ENCODE data around the gene NCAPD2.

NCAPD2 gene, protein sequence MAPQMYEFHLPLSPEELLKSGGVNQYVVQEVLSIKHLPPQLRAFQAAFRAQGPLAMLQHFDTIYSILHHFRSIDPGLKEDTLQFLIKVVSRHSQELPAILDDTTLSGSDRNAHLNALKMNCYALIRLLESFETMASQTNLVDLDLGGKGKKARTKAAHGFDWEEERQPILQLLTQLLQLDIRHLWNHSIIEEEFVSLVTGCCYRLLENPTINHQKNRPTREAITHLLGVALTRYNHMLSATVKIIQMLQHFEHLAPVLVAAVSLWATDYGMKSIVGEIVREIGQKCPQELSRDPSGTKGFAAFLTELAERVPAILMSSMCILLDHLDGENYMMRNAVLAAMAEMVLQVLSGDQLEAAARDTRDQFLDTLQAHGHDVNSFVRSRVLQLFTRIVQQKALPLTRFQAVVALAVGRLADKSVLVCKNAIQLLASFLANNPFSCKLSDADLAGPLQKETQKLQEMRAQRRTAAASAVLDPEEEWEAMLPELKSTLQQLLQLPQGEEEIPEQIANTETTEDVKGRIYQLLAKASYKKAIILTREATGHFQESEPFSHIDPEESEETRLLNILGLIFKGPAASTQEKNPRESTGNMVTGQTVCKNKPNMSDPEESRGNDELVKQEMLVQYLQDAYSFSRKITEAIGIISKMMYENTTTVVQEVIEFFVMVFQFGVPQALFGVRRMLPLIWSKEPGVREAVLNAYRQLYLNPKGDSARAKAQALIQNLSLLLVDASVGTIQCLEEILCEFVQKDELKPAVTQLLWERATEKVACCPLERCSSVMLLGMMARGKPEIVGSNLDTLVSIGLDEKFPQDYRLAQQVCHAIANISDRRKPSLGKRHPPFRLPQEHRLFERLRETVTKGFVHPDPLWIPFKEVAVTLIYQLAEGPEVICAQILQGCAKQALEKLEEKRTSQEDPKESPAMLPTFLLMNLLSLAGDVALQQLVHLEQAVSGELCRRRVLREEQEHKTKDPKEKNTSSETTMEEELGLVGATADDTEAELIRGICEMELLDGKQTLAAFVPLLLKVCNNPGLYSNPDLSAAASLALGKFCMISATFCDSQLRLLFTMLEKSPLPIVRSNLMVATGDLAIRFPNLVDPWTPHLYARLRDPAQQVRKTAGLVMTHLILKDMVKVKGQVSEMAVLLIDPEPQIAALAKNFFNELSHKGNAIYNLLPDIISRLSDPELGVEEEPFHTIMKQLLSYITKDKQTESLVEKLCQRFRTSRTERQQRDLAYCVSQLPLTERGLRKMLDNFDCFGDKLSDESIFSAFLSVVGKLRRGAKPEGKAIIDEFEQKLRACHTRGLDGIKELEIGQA (N-terminal part only)

DNA sequence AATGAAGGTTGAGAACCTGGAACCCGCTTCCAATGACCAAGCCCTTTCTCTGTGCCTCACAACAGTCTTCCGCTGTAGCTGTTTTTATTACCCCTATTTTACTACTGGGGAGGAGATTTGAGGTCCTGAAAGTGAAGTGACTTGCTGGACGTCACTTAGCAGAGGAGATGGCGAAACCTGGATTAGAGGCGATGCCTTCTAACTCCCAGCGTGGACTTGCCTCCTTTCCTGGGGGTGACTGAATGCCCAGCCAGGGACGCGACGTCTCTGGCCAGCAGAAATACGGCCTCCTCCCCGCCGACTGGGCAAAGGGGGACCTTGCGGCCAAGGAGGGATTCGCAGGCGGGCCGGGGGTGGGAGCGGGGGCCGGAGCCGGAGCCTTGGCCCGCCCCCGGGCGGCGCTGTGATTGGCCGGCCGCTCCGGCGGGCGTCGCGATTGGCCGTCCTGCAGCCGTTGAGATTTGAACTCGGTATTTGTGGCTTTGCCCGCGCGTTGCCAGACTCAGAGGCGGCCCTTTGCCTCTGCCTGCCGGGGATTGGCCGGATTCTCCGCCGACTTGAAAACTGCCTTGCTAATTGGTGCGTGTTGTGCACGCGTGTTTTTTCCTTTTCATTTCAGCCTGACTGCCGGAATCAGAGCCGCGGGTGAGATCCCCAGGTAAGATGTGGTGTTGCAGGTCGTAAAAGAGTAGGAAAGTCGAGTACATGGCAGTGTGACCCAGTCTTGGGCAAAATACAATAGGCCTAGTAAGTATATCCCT, at the start of gene NCAPD2:
TSS of gene NCAPD2 (plus strand) at position 606 of the 761 bp plus-strand sequence. CDS start 997 bp downstream, outside the sequence.
- Histone ChIP-seq H3K4me3 (ENCODE audit: low read length) (peak within 1 kb of the TSS; percentile 94), H3K4me1 (ENCODE audit: control insufficient read depth, insufficient read depth, low read length) (peaks cover 18% of the 10 kb centered on the region), H3K27me3 (replicated peaks; ENCODE audit: control insufficient read depth, insufficient read depth, low read length) (no peaks in the 10 kb centered on the region), H3K9me3 (ENCODE audit: control insufficient read depth, low read length) (no peaks in the 10 kb centered on the region), H3K9ac (ENCODE audit: low read length) (peak within 1 kb of the TSS; percentile 95), H3K36me3 (ENCODE audit: control insufficient read depth, insufficient read depth, low read length, severe bottlenecking) (peaks cover 12% of the 10 kb centered on the region)
- DNase-seq (ENCODE audit: low read depth) = peak; percentile 99

DNA sequence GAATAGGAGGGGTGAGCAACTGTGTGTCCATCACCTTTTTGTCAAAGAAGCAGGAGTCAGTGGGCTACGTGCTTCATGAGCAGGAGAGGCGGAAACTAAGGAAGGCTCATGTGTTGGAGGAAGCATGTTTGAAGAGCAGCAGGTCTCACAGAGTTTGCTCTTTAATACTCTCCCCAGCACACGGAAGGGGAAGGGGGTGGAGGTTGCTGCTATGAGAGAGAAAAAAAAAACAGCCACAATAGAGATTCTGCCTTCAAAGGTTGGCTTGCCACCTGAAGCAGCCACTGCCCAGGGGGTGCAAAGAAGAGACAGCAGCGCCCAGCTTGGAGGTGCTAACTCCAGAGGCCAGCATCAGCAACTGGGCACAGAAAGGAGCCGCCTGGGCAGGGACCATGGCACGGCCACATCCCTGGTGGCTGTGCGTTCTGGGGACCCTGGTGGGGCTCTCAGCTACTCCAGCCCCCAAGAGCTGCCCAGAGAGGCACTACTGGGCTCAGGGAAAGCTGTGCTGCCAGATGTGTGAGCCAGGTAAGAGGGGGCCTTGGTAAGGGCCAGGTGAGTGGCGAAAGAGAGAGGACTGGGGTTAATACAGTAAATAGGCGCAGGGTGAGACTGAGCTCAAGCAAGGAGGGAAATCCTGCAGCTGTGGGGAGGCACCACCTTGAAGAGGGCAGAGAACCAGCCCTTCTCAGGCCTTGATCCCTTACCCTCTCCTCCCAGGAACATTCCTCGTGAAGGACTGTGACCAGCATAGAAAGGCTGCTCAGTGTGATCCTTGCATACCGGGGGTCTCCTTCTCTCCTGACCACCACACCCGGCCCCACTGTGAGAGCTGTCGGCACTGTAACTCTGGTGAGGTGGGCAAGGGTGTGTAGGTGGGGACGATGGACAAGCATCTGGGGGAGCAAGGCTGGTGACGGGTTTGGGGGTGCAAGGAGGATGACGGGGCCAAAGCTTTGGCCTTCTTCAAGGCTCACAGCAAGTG, 48.9 kb upstream of the NCAPD2 start, which contains the start of gene CD27:
TSS of gene CD27 (plus strand) at position 252 of the 985 bp plus-strand sequence. CDS start at position 393, 141 bp downstream.
- Histone ChIP-seq H3K36me3 (ENCODE audit: control insufficient read depth, insufficient read depth, low read length, severe bottlenecking) (peaks cover 3% of the 10 kb centered on the region), H3K27me3 (replicated peaks; ENCODE audit: control insufficient read depth, insufficient read depth, low read length) (no peaks in the 10 kb centered on the region), H3K9ac (ENCODE audit: low read length) (no peak within 1 kb of the TSS), H3K4me1 (ENCODE audit: control insufficient read depth, insufficient read depth, low read length) (peaks cover 3% of the 10 kb centered on the region), H3K4me3 (ENCODE audit: low read length) (no peak within 1 kb of the TSS), H3K9me3 (ENCODE audit: control insufficient read depth, low read length) (no peaks in the 10 kb centered on the region)
- no peak for DNase-seq (ENCODE audit: low read depth)

DNA sequence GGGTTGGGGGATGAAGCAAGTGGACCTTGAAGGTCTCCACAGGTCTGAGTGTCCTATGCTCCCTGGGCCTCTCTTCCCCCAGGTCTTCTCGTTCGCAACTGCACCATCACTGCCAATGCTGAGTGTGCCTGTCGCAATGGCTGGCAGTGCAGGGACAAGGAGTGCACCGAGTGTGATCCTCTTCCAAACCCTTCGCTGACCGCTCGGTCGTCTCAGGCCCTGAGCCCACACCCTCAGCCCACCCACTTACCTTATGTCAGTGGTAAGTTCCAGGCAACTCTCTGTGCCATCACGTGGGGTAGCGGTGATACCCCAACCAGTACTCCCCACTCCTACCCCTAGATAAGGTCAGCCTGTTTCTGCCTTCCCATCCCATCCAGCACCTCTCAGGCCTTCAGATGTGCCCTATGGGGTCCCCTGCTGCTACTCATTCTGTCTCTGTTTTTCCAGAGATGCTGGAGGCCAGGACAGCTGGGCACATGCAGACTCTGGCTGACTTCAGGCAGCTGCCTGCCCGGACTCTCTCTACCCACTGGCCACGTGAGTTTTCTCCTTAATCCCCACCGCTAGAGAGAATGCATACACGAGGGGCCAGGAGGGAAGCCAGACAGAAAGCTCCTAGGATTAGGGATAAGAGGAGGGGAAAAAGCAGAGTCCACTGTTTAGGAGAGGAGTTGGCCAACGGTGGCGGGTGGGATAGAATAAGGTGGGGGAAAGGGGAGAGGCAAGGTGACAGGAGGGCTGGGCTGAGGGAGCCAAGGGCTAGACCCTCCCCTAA, 43.6 kb upstream of the NCAPD2 start:
- Histone ChIP-seq H3K36me3 (ENCODE audit: control insufficient read depth, insufficient read depth, low read length, severe bottlenecking) (peaks cover 10% of the 10 kb centered on the region), H3K4me1 (ENCODE audit: control insufficient read depth, insufficient read depth, low read length) (peaks cover 27% of the 10 kb centered on the region), H3K27me3 (replicated peaks; ENCODE audit: control insufficient read depth, insufficient read depth, low read length) (no peaks in the 10 kb centered on the region), H3K9me3 (ENCODE audit: control insufficient read depth, low read length) (no peaks in the 10 kb centered on the region), H3K9ac (ENCODE audit: low read length) (peak overlapping the region; percentile 93), H3K4me3 (ENCODE audit: low read length) (peak overlapping the region; percentile 84)
- peak; percentile 44 for DNase-seq (ENCODE audit: low read depth)

GRCh38 chr12:6450869-6451347, 43.0 kb upstream of the NCAPD2 start:
- peak overlapping the region; percentile 84 for H3K4me3 ChIP-seq (ENCODE audit: low read length)
- peaks cover 27% of the 10 kb centered on the region for H3K4me1 ChIP-seq (ENCODE audit: control insufficient read depth, insufficient read depth, low read length)
- DNase-seq (ENCODE audit: low read depth) = peak; percentile 43
- no peaks in the 10 kb centered on the region for H3K9me3 ChIP-seq (ENCODE audit: control insufficient read depth, low read length)
- no peaks in the 10 kb centered on the region for H3K27me3 ChIP-seq (replicated peaks; ENCODE audit: control insufficient read depth, insufficient read depth, low read length)
- H3K36me3 ChIP-seq (ENCODE audit: control insufficient read depth, insufficient read depth, low read length, severe bottlenecking) = peaks cover 7% of the 10 kb centered on the region
- H3K9ac ChIP-seq (ENCODE audit: low read length) = peak overlapping the region; percentile 93

- Histone ChIP-seq H3K9ac (ENCODE audit: low read length) (peak within 1 kb of the TSS; percentile 93), H3K4me3 (ENCODE audit: low read length) (peak within 1 kb of the TSS; percentile 84), H3K36me3 (ENCODE audit: control insufficient read depth, insufficient read depth, low read length, severe bottlenecking) (peaks cover 7% of the 10 kb centered on the region), H3K9me3 (ENCODE audit: control insufficient read depth, low read length) (no peaks in the 10 kb centered on the region), H3K4me1 (ENCODE audit: control insufficient read depth, insufficient read depth, low read length) (peaks cover 27% of the 10 kb centered on the region), H3K27me3 (replicated peaks; ENCODE audit: control insufficient read depth, insufficient read depth, low read length) (no peaks in the 10 kb centered on the region)
- peak; percentile 87 for DNase-seq (ENCODE audit: low read depth)
These were observed 42.3 kb upstream of the NCAPD2 start, which contains the start of gene TAPBPL for GRCh38 chr12:6451348-6452244. Gene TAPBPL, plus strand, starts transcription at chr12:6452042. Its CDS starts 207 bp downstream, at chr12:6452249.

DNA sequence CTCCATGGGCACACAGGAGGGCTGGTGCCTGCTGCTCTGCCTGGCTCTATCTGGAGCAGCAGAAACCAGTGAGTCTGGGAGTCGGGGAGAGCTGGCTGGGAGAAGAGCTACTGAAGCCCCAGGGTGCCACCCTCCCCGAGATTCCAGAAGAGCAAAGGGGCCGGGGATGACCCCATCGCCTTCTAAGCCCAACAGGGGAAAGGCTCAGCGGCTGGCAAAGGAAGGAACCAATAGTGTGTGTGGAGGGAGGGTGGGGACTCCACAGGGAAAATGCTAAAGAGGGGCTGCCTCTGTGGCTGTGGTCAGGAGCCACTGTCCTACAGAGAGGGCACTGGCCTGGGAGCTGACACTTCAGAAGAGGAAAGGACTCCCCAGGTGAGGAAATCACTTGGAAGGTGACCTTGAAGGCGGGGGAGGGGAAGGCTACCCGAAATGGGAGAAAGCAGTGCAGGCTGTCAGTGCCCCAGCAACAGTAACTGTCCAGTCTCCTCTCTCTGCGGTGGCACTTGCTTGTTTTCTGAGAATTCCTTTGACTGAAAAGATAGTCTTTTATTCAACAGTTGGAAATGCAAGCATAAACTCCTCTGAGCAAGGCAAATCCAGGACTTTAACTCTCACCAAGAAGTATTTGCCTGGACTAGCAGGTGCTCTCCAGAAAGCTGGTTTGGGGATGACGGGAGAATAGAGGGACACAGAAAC, 41.5 kb upstream of the NCAPD2 start:
- Histone ChIP-seq H3K9ac (ENCODE audit: low read length) (peak overlapping the region; percentile 93), H3K9me3 (ENCODE audit: control insufficient read depth, low read length) (no peaks in the 10 kb centered on the region), H3K36me3 (ENCODE audit: control insufficient read depth, insufficient read depth, low read length, severe bottlenecking) (peaks cover 14% of the 10 kb centered on the region), H3K4me3 (ENCODE audit: low read length) (peak overlapping the region; percentile 84), H3K4me1 (ENCODE audit: control insufficient read depth, insufficient read depth, low read length) (peaks cover 27% of the 10 kb centered on the region), H3K27me3 (replicated peaks; ENCODE audit: control insufficient read depth, insufficient read depth, low read length) (no peaks in the 10 kb centered on the region)
- DNase-seq (ENCODE audit: low read depth) = no peak

GRCh38 chr12:6452944-6453630, 40.8 kb upstream of the NCAPD2 start:
- H3K36me3 ChIP-seq (ENCODE audit: control insufficient read depth, insufficient read depth, low read length, severe bottlenecking) = peaks cover 18% of the 10 kb centered on the region
- DNase-seq (ENCODE audit: low read depth) = no peak
- peak overlapping the region; percentile 93 for H3K9ac ChIP-seq (ENCODE audit: low read length)

More at GRCh38 chr12:6452944-6453630, 40.8 kb upstream of the NCAPD2 start:
- Histone ChIP-seq H3K9me3 (ENCODE audit: control insufficient read depth, low read length) (no peaks in the 10 kb centered on the region), H3K4me3 (ENCODE audit: low read length) (peak overlapping the region; percentile 84), H3K4me1 (ENCODE audit: control insufficient read depth, insufficient read depth, low read length) (peaks cover 27% of the 10 kb centered on the region), H3K27me3 (replicated peaks; ENCODE audit: control insufficient read depth, insufficient read depth, low read length) (no peaks in the 10 kb centered on the region)
